Daoy (cell line): Measurements from ENCODE around the gene TRIM2. TPM values are rescaled to one million over a fixed set of nuclear protein-coding genes. Genes with fewer than 3 reads are reported as not detected.

ENCODE experiments used
- DNase-seq: peaks from one replicate; pipeline ENCODE4 v3.0.0-alpha.2; 2015; ENCODE audit warnings: low read depth
- total RNA-seq: library from RNA; depleted of rRNA; stranded (reverse); fragments of >200 nt; shearing (Covaris generic); gene quantifications from 2 replicates; pipeline ENCODE4 v1.2.3, GENCODE V29; 2014

Gene TRIM2
- total RNA-seq, 1 experiment from 2014 or later, result 6.7 TPM

DNA sequence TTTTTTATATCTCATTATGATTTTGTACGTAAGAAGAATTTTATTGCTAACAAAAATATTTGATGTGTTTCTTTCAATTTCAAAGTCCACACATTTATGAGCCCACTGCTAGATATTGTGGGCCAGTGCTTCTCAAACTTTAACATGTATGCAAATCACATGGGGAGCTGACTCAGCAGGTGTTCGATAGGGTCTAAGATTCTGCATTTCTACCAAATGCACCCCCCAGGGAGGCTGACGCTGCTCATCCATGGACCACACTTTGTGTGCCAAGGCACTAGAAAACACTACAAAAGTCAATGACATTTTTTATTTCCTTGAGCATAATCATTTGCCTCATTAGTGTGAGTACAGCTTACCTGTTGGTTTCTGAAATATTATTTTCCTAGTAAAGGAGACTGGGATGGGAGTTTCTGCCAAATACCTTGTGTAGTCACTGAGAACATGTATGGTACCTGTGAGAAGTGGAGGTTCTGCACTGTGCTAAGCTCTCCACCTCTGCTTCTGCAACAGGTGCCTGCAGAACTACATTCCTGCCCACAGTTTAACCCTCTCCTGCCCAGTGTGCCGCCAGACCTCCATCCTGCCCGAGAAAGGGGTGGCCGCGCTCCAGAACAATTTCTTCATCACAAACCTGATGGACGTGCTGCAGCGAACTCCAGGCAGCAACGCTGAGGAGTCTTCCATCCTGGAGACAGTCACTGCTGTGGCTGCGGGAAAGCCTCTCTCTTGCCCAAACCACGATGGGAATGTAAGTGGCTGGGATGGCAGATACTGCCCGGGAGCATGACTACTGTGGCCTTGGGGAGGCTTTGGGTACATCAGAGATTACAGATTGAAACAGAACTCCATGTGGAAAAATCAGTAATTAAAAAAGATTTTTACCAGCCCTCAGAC lies 71.4 kb downstream of the TRIM2 start:
- DNase-seq, result no peak

DNA sequence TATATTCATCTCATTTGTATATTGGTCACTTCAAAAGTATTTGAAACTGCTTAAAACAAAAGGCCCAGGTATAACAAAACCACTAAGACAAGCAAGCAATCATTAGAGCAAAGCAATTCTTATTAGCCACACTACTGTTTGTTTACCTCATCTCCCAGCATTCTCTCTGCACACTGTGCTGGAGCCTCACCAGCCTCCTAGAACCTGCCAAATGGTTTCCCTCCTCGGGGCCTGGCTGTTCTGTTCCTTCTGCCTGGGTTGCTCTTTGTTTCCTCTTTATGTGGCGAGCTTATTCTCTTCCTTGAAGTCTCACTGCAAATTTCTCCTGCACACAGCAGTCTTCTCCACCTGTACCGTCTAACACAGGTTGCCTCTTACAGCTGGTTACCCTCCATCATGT lies 72.7 kb downstream of the TRIM2 start:
- DNase-seq, result no peak

GRCh38 chr4:153281476-153281875 lies 77.2 kb downstream of the TRIM2 start:
- no peak for DNase-seq

DNA sequence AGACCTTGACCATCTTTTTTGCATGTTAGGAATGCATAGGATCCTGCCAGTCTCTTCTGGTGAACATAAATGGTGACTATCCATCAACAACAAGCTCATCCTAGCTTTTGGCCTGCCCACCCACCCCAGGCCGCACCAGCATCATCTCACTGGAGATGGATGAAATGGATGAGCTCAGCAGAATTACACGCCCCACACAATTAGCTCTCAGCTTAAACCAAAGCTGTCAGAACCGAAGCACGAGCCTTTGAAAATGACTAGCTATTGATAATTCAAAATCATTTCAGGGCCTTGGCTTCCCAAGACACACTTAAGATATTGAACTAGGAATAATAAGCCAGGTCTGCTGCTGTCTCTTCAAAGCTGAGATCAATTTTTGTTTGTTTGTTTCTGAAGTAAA lies 77.8 kb downstream of the TRIM2 start:
- DNase-seq, result no peak

GRCh38 chr4:153283260-153283659 lies 79.0 kb downstream of the TRIM2 start:
- DNase-seq, result no peak

DNA sequence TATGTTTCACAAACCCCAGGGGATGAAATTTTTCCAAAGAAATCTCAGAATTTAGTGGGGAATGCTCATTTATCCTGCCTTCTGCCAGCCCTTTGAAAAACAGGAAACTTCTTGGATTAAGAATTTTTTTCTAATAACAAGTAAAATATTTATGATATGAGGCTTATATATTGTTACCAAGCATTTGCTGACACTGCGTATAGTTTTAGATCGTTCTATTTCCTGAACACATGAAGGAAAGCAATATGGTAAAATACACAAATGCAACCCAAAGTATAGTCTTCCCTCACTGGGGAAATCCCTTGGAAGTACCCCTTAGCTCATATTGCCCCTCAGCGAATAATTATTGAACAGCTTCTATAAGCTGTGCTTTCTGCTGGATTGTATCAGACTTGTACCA lies 85.9 kb downstream of the TRIM2 start:
- no peak for DNase-seq

- DNase-seq, result no peak
These were observed 87.3 kb downstream of the TRIM2 start for GRCh38 chr4:153291562-153291961.

- no peak for DNase-seq
These were observed 88.9 kb downstream of the TRIM2 start for GRCh38 chr4:153292897-153293741.

GRCh38 chr4:153293742-153294057 lies 89.5 kb downstream of the TRIM2 start:
- DNase-seq, result no peak

GRCh38 chr4:153294631-153295030 lies 90.4 kb downstream of the TRIM2 start:
- DNase-seq, result no peak

GRCh38 chr4:153295131-153295755 lies 91.0 kb downstream of the TRIM2 start:
- no peak for DNase-seq

GRCh38 chr4:153296040-153296823 lies 92.0 kb downstream of the TRIM2 start:
- DNase-seq, result no peak

GRCh38 chr4:153297116-153297515 lies 92.9 kb downstream of the TRIM2 start:
- DNase-seq, result no peak

DNA sequence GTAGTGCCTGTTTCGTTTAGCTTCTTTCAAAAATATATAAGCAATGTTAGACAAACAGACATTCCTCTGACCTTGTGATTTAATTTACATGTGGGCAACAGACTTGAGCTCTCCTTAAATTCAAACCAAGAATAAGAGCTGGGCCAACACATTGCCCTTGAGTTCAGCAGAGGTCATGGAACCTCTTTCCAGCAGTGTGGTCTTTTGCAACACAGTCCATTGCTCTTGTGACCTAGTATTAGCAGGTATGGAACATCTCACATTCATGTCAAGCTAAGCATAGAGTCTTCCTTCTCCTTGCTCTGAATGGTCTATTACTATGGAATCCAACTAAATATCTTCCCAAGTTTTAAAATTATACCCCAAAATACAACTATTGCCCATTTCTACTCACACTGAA lies 106.5 kb downstream of the TRIM2 start:
- DNase-seq, result no peak

GRCh38 chr4:153314915-153315314 lies 110.7 kb downstream of the TRIM2 start:
- no peak for DNase-seq

DNA sequence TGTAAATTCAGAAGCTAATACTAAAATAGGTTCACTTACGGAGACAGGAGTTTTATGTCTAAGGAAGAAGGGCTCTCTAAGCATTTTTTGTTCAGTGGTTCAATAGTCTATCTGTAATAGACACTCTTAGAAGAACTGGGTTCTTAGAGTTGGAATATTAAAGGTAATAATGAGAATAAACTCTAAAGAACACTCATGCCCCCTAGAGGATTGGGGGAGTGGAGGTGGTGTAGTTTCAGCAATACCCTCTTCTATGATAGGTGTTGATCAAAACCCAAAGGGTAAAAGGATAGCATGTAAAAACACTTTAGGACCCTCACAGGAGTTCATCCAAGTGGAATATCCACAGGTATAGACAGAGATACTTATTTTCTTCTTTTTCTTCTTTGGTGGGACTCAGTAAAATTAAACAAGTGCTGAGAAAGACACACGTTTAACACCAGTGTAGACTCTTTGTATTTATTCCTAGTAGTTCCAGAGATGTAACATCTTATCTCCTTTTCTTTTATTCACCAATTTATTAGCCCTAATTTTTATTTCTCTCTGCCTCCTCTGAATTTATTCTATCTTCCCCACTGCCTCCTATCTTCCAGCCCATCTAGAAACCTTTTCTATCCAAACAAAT lies 114.6 kb downstream of the TRIM2 start:
- DNase-seq, result peak; percentile 11

DNA sequence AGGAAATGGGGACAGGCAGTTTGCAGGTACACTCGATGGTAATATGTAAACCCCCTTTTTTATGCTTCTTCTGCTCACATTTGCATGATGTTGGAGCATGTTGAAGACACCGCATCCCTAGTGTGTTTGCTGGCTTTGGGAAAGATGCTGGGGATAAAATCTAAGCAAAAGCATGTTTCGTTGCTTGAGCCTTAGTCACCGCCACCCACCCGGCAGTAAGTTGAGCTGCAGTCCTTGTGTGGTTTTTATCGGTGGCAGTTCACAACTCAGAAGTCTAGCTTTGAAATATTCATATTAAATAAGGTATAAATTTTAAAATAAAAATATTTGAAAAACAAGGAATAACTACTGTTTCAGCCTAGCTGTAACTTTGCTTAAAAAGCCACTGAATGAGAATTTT lies 118.5 kb downstream of the TRIM2 start:
- DNase-seq, result no peak

DNA sequence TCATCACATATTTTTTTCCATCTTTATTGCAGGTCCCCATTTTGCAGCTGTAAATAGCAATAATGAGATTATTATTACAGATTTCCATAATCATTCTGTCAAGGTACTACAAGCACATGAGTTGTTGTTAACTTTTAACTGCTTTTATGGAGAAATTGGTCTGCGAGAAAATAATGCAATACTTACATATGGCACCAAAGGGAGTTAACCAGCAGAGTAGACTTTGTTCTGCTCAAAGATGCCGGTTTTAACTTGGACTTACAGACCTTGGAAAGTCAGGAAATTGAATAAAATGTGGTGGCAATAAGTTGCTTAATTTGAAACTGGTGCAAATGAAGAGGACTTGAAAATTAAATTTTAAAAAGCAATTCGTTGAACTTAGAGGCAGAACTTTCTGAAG lies 119.8 kb downstream of the TRIM2 start:
- no peak for DNase-seq

DNA sequence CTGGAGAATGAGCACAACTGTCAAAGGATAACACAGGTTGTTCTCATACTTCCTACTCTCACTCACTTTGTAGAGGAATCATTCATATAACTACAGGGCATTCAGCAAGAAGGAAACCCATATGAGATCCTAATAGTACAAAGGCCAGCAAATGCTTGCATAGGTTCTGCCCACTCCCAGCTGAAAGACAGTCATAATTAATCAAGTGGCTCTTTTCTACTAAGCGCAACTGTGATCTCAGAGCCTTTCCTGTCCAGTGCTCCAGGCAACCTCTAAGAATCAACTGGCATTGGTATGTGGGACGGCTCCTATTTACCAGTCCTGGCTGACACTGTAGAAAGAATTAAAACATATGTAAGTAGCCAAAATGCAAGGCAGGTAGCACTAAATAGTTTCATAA lies 121.3 kb downstream of the TRIM2 start:
- no peak for DNase-seq

- no peak for DNase-seq
These were observed 122.3 kb downstream of the TRIM2 start for GRCh38 chr4:153326513-153326912.

GRCh38 chr4:153327247-153327646 lies 123.0 kb downstream of the TRIM2 start:
- DNase-seq, result no peak
